DMS53 (cell line): ENCODE measurements around the gene PDCD10.

Source experiments
- DNase-seq: peaks from one replicate; lab custom pipeline; 2025; lab: John Stamatoyannopoulos, UW

PDCD10 gene

GRCh38 chr3:167735233-167736138 is 794 bp upstream of the PDCD10 start, which contains the start of gene SERPINI1:
TSS of gene SERPINI1 (plus strand) at chr3:167735721. CDS start at chr3:167789129, 53,408 bp downstream.
- DNase-seq, result peak; percentile 95

GRCh38 chr3:167733961-167734497 is 663 bp downstream of the PDCD10 start:
- peak; percentile 55 for DNase-seq

- DNase-seq, result no peak
Measured at GRCh38 chr3:167732313-167733065, 2.2 kb downstream of the PDCD10 start.

GRCh38 chr3:167731393-167731792 is 3.3 kb downstream of the PDCD10 start:
- no peak for DNase-seq

- DNase-seq, result no peak
Measured at GRCh38 chr3:167729591-167729990, 5.1 kb downstream of the PDCD10 start.

- no peak for DNase-seq
Measured at GRCh38 chr3:167728632-167729323, 5.9 kb downstream of the PDCD10 start.

GRCh38 chr3:167728176-167728575 is 6.5 kb downstream of the PDCD10 start:
- no peak for DNase-seq

- DNase-seq, result no peak
Measured at GRCh38 chr3:167723872-167724271, 10.8 kb downstream of the PDCD10 start.

- no peak for DNase-seq
Measured at GRCh38 chr3:167723025-167723512, 11.6 kb downstream of the PDCD10 start.

- DNase-seq, result no peak
Measured at GRCh38 chr3:167718582-167718981, 16.1 kb downstream of the PDCD10 start.

GRCh38 chr3:167716920-167717319 is 17.8 kb downstream of the PDCD10 start:
- peak; percentile 84 for DNase-seq

- DNase-seq, result no peak
Measured at GRCh38 chr3:167714871-167715270, 19.8 kb downstream of the PDCD10 start.

GRCh38 chr3:167712445-167712844 is 22.2 kb downstream of the PDCD10 start:
- DNase-seq, result no peak

GRCh38 chr3:167711439-167711838 is 23.3 kb downstream of the PDCD10 start:
- DNase-seq, result no peak

GRCh38 chr3:167710552-167710951 is 24.1 kb downstream of the PDCD10 start:
- no peak for DNase-seq

GRCh38 chr3:167709690-167710089 is 25.0 kb downstream of the PDCD10 start:
- no peak for DNase-seq

GRCh38 chr3:167705840-167706239 is 28.9 kb downstream of the PDCD10 start:
- no peak for DNase-seq

- DNase-seq, result no peak
Measured at GRCh38 chr3:167700926-167701325, 33.8 kb downstream of the PDCD10 start.

GRCh38 chr3:167700046-167700445 is 34.6 kb downstream of the PDCD10 start:
- no peak for DNase-seq

- no peak for DNase-seq
Measured at GRCh38 chr3:167694121-167694520, 40.6 kb downstream of the PDCD10 start.

- DNase-seq, result no peak
Measured at GRCh38 chr3:167691366-167691765, 43.3 kb downstream of the PDCD10 start.
